Naive B cell (primary cell): ENCODE results near the gene ARL8A. TPM values are rescaled to one million over a fixed set of nuclear protein-coding genes. Genes with fewer than 3 reads are reported as not detected.
"Not testable (repeated sequence)": the region's sequence is repeated elsewhere in the genome, so short reads cannot be mapped to it uniquely, and the experiment has no call there.

Experiments
- ATAC-seq, 2 donors: fragments of 150-1000 bp; cut with Tn5 transposase; 2 replicates each; pipeline ENCODE4 v1.10.0; 2021; ENCODE audit warnings: low read depth in 2 of 2, mild to moderate bottlenecking in 2 of 2, moderate library complexity in 2 of 2
- DNase-seq: peaks from one replicate; pipeline ENCODE4 v3.0.0; 2022
- H3K27ac Mint-ChIP-seq, 6 donors: one replicate each; pipeline ENCODE4 v1.8.0; 2020 to 2022; ENCODE audit warnings: mild to moderate bottlenecking in 6 of 6, mixed read lengths in 6 of 6, moderate library complexity in 5 of 6, inconsistent platforms in 2 of 6
- H3K27me3 Mint-ChIP-seq, 3 donors: one replicate each; pipeline ENCODE4 v1.8.0; 2021 to 2022; ENCODE audit warnings: mixed read lengths in 3 of 3, mild to moderate bottlenecking in 1 of 3
- H3K36me3 Mint-ChIP-seq, 2 donors: one replicate each; pipeline ENCODE4 v1.8.0; 2020 to 2022; ENCODE audit warnings: mixed read lengths in 2 of 2, inconsistent platforms in 1 of 2, mild to moderate bottlenecking in 1 of 2
- H3K4me1 Mint-ChIP-seq, 3 donors: one replicate each; pipeline ENCODE4 v1.8.0; 2020 to 2022; ENCODE audit warnings: mixed read lengths in 3 of 3, inconsistent platforms in 1 of 3, mild to moderate bottlenecking in 1 of 3, moderate library complexity in 1 of 3
- H3K4me3 Mint-ChIP-seq, 8 donors: one replicate each; pipeline ENCODE4 v1.8.0; 2020 to 2022; ENCODE audit warnings: mild to moderate bottlenecking in 8 of 8, mixed read lengths in 8 of 8, moderate library complexity in 8 of 8, inconsistent platforms in 2 of 8
- H3K9me3 Mint-ChIP-seq, 7 donors: one replicate each; pipeline ENCODE4 v1.8.0; 2020 to 2022; ENCODE audit warnings: mixed read lengths in 7 of 7, mild to moderate bottlenecking in 5 of 7, inconsistent platforms in 2 of 7, moderate library complexity in 1 of 7
- polyA plus RNA-seq, 6 donors: library from polyadenylated mRNA; unstranded; fragments of 300-500 nt; fragmentation: Illumina TruSeq; gene quantifications; one replicate each; pipeline ENCODE4 v1.2.3, GENCODE V29; 2021; ENCODE audit warnings: low read depth in 6 of 6

The ARL8A gene
- polyA plus RNA-seq, 6 donors from 2014 or later, result 7.3 to 18.0 (median 11.7) TPM

DNA sequence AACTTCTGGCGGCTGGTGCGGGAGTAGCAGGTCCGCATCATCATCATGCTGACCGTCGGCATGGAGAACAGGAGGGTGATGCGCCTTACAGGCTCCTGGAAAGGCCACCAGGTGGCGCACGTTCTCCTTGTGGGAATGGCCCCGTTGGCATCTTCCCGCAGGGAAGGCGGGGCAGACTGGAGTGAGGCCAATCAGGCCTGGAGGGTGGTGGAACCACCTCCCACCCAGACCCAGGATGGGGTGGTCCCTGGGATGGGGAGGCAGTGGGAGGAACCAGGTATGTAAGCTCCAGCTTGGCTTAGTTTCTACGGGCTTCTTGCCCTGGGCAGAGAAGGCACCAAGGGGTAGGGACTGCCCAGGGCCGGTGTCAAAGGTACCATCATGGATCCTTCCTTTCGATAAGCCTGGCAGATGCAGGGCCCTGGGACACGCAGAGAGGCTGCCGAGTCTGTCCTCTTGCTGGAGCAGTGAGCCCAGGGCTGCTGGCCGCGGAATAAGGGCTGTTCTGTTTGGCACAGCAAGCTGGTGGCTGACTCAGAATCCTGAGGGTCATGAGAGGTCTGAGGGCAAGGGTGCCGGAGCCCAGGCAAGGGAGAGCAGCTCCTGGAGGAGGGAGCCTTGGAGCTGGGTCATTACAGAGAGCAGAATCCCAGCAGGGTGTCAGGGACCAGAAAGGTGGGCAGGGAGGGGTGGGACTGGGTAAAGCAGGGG is 40.4 kb upstream of the ARL8A start:
- Mint-ChIP-seq H3K4me3 (peak overlapping the region in 1 of 8 donors; percentile 0), H3K36me3 (no peaks in the 10 kb centered on the region), H3K4me1 (peaks cover 11 to 20% (median 17%) of the 10 kb centered on the region in 3 donors), H3K27ac (peak overlapping the region in 1 of 6 donors; percentile 56), H3K27me3 (peaks cover 15 to 67% (median 62%) of the 10 kb centered on the region in 3 donors), H3K9me3 (no peaks in the 10 kb centered on the region)
- peak; percentile 42 for DNase-seq
- peak; percentile 43 to 49 for ATAC-seq

DNA sequence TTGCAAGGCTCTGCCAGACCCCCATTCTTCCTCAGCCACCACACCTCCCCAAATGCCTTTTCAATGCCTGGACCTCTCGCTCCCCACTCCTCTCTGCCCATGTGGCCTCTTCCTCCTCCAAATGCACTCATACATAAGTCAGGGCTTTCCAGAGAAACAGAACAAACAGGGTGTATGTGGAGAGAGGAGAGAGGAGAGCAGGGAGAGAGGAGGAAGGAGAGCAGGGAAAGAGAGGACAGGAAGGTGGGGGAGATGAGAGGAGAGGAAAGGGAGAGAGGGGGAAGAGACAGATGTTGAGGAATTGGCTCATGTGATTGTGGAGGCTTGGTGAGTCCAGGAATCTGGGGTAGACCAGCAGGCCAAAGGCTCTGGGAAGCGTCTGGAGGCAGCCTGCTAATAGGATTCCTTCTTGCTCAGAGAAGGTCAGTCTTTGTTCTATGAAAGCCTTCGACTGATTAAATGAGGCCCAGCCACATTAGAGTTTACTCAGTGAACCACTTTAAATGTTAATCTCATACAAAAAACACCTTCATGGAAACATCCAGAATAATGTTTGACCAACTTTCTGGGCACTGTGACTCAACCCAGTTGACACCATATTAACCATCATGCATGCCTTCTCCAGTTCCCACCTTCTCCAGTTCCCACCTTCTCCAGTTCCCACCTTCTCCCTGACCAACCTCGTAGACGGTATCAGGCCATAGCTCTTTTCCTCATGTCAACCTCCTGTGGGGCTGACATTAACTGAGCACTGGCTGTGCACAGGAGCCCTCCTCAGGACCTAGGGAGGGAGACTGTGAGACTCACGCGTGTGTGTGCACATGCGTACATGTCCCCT is 37.7 kb upstream of the ARL8A start:
- Mint-ChIP-seq H3K4me1 (peaks cover 13 to 25% (median 15%) of the 10 kb centered on the region in 3 donors), H3K9me3 (no peaks in the 10 kb centered on the region), H3K27ac (no peak overlapping the region), H3K27me3 (peaks cover 17 to 62% (median 55%) of the 10 kb centered on the region in 3 donors), H3K4me3 (peak overlapping the region in 1 of 8 donors; percentile 78), H3K36me3 (no peaks in the 10 kb centered on the region)
- no peak for DNase-seq
- ATAC-seq, result no peak

DNA sequence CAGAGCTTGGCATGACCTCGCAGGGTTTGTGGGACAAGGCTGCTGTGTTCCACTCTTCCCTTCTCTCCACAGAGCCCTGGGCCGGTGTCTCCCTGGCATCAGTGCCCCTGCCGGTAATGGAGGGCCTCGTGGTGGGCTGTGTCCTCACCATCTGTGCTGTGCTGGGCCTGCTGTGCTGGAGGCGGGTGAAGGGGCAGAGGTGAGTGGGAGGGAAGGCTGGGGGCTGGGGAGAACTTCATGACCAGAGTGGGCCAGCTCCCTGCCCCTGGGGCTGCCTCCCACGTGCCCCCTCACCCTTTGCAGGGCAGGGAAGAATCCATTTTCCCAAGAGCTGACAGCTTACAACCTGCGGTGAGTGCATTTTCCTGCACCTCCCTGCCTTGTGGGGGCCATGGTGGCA is 37.0 kb upstream of the ARL8A start:
- Mint-ChIP-seq H3K9me3 (no peaks in the 10 kb centered on the region), H3K4me3 (no peak overlapping the region), H3K27me3 (peaks cover 17 to 55% (median 48%) of the 10 kb centered on the region in 3 donors), H3K4me1 (peaks cover 13 to 25% (median 15%) of the 10 kb centered on the region in 3 donors), H3K27ac (no peak overlapping the region), H3K36me3 (no peaks in the 10 kb centered on the region)
- no peak for DNase-seq
- ATAC-seq, result no peak

DNA sequence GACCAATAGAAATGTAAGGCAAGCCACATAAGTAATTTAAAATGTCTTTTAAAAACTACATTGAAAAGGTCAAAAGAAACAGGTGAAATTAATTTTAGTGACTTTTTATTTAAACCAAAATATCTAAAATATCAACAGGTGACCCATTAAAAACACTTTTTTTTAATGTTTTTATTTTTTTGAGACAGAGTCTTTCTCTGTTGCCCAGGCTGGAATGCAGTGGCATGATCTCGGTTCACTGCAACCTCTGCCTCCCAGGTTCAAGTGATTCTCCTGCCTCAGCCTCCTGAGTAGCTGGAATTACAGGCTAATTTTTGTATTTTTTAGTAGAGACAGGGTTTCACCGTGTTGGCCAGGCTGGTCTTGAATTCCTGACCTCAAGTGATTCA is 36.2 kb upstream of the ARL8A start:
- DNase-seq, ATAC-seq, H3K9me3 Mint-ChIP-seq, H3K4me3 Mint-ChIP-seq, H3K36me3 Mint-ChIP-seq, H3K27ac Mint-ChIP-seq: not testable (repeated sequence)
- H3K27me3 Mint-ChIP-seq, result peaks cover 17 to 48% (median 42%) of the 10 kb centered on the region in 3 donors
- H3K4me1 Mint-ChIP-seq, result peaks cover 13 to 25% (median 15%) of the 10 kb centered on the region in 3 donors

DNA sequence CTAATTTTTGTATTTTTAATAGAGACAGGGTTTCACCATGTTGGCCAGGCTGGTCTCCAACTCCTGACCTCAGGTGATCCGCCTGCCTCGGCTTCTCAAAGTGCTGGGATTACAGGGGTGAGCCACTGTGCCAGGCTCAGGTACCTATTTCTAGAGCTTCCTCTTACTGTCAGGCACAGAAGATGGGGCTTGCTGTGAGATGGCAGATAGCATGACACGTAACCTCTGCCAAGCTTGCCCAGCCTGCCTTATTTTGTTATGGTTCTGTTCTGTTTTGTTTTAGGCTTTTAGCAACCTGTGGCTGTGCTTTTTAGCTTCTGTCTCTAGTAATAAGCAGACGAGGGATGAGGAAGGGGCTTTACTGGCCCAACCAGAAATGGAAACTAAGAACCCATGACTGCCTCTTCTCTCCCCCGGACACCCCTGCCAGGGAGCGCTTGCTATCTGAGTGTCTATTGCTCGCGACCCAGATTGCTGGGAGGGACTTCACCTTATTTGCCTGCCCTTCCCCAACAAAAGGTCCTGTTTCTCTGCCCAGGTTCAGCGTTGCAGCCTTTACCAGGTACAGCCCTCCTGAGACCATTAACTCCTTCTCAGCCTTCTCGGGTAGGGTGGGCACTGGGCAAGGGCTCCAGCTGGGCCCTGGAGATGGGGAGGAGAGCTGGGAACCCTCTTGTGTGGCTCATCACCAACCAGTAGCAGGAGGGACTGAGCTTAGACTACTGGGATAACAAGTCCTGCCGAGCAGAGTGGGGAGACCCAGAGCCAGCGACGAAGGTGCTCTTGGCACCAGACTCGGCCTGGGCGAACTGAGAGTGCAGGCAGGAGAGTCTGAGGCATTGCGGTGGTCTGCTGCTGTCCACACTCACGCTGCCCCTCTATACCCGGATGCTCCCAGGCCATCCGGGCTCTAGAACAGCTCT is 35.6 kb upstream of the ARL8A start:
- peak in 1 of 2 donors; percentile 84 for ATAC-seq
- Mint-ChIP-seq H3K27me3 (peaks cover 17 to 42% (median 36%) of the 10 kb centered on the region in 3 donors), H3K36me3 (no peaks in the 10 kb centered on the region), H3K9me3 (no peaks in the 10 kb centered on the region), H3K27ac (peak overlapping the region in 5 of 6 donors; percentile 44 to 93 (median 84)), H3K4me3 (peak overlapping the region in 6 of 8 donors; percentile 13 to 88 (median 78)), H3K4me1 (peaks cover 13 to 25% (median 15%) of the 10 kb centered on the region in 3 donors)
- DNase-seq, result peak; percentile 56

DNA sequence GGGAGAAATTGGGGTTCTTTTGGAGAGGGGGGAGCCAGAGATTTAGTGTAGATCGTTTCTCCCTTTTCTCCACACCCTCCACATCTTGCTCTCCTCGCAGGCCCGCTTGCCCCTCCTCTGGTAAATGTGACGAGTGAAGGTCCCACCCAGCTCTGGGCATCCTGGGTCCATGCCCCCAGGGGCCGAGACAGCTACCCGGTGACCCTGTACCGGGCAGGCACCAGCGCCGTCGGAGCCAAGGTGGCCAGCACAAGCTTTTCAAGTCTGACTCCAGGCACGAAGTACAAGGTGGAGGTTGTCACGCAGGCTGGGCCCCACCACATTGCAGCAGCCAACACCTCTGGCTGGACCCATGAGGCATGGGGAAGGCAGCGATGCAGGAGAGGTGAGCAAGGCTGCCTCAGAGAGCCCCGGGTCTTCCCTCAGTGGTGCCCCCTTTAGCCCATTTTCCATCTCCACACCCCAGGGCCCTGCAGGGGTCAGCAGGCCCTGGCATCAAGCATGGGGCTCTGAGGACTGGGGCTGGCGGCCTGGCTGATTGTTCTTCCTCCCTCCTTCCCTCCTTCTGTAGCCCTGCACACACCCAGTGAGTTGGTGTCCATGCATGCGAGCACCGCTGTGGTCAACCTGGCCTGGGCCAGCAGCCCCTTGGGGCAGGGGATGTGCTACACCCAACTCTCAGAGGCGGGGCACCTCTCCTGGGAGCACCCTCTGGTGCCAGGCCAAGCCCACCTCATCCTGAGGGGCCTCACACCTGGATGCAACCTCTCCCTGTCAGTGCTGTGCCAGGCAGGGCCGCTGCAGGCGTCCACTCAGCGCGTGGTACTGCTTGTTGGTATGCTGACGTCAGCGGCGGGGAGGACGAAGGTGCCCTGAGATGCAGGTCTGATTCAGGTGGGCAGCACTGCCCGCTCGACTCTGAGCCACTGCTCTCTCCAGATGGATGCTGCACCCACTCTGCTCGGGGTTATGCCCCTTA is 32.7 kb upstream of the ARL8A start:
- ATAC-seq, result no peak

DNA sequence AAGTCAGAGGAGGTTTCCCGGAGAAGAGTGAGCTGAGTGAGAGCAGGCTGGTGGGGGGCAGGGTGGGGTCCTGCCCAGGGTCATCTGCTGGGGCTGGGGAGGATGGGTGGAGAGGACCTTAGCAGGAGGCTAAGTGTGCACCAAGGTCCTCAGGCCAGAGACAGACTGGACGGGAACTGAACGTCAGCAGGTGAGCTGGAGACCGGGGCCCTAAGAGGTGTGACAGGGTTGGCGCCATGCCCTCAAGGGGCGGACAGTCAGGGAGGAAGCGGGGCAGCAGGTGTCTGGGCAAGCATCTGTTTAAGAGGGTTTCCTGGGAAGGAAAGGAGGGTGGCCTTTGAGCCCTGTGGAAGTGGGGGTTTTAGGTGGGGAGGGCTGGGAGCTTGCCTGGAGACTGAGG is 29.5 kb upstream of the ARL8A start:
- Mint-ChIP-seq H3K27ac (peak overlapping the region in 2 of 6 donors; percentile 4 to 80), H3K9me3 (no peaks in the 10 kb centered on the region), H3K4me3 (no peak overlapping the region), H3K27me3 (peaks cover 0 to 7% (median 0%) of the 10 kb centered on the region in 3 donors), H3K36me3 (no peaks in the 10 kb centered on the region), H3K4me1 (no peaks in the 10 kb centered on the region)
- ATAC-seq (no peak), DNase-seq (no peak)

More for the DNA sequence above, 32.7 kb upstream of the ARL8A start:
- Mint-ChIP-seq H3K9me3 (no peaks in the 10 kb centered on the region), H3K4me3 (no peak overlapping the region), H3K27me3 (peaks cover 7 to 23% (median 8%) of the 10 kb centered on the region in 3 donors), H3K36me3 (no peaks in the 10 kb centered on the region), H3K4me1 (peaks cover 3 to 13% (median 11%) of the 10 kb centered on the region in 3 donors), H3K27ac (peak overlapping the region in 2 of 6 donors; percentile 32 to 41)
- DNase-seq, result no peak

DNA sequence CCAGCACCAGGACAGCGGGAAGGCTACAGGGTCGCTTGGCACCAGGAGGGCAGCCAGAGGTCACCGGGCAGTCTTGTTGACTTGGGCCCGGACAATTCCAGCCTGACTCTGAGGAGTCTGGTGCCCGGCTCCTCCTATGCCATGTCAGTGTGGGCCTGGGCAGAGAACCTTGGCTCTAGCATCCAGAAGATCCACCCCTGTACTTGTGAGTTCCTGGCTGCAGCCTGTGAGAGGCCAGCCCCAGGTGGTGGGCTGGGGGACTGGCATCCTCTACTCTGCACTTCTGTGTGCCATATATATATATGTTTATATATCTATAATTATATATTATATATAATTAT is 27.4 kb upstream of the ARL8A start:
- H3K27me3 Mint-ChIP-seq, result peaks cover 0 to 7% (median 0%) of the 10 kb centered on the region in 3 donors

DNA sequence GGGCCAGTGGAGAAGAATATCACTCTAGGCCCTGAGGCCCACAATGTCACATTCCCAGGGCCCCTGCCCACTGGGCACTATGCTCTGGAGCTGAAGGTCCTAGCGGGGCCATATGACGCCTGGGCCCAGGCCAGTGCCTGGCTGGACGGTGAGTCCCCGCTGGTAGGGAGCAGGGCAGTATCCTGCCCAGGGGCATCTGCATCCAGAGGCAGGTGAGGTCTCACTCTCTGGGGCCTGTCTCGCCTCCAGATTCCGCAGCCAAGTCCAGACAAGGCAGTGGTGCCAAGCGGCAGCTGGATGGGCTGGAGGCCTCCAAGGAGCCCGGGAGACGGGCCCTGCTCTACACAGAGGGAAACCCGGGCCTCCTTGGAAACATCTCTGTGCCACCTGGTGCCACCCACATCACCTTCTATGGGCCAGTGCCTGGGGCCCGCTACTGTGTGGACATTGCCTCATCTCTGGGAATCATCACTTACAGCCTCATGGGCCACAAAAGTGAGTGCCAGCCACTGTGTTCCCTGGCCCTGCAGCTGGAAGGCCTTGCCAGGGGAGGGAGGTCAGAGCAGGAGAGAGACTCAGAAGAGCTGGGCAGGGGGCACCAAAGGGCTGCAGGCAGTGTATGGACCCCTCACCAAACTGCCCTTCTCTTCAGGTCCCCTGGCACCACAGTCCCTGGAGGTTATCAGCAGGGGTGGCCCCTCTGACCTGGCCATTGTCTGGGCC is 26.9 kb upstream of the ARL8A start:
- Mint-ChIP-seq H3K4me3 (no peak overlapping the region), H3K36me3 (no peaks in the 10 kb centered on the region), H3K4me1 (peaks cover 4 to 6% (median 4%) of the 10 kb centered on the region in 3 donors), H3K9me3 (no peaks in the 10 kb centered on the region), H3K27me3 (peaks cover 0 to 7% (median 0%) of the 10 kb centered on the region in 3 donors), H3K27ac (peak overlapping the region in 1 of 6 donors; percentile 47)
- ATAC-seq (no peak), DNase-seq (no peak)

More for the DNA sequence above, 27.4 kb upstream of the ARL8A start:
- DNase-seq (no peak), ATAC-seq (peak in 1 of 2 donors; percentile 56)
- H3K4me1 Mint-ChIP-seq, result peaks cover 0 to 1% (median 0%) of the 10 kb centered on the region in 3 donors
- no peaks in the 10 kb centered on the region for H3K9me3 Mint-ChIP-seq
- H3K4me3 Mint-ChIP-seq, result no peak overlapping the region
- H3K36me3 Mint-ChIP-seq, result no peaks in the 10 kb centered on the region
- H3K27ac Mint-ChIP-seq, result peak overlapping the region in 1 of 6 donors; percentile 30

DNA sequence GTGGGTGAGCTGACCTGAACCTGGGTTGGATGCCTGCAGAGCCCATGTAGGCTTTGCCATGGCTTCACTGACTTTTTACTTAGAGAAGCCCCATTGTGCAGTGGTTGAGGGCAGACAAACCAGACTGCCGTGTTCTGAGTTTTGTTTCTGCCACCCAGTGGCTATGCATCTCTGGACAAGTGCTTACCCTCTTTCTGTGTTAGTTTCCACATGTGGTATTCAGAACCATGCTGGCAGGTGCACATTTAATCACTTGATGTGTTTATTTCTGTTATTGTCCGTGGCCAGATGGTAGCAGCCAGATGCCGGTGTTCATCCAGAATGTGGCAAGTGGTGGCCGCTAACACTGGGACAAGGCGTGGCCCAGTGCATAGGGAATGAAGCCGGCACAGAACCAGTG is 26.2 kb upstream of the ARL8A start:
- H3K36me3 Mint-ChIP-seq, result no peaks in the 10 kb centered on the region
- ATAC-seq, result no peak

DNA sequence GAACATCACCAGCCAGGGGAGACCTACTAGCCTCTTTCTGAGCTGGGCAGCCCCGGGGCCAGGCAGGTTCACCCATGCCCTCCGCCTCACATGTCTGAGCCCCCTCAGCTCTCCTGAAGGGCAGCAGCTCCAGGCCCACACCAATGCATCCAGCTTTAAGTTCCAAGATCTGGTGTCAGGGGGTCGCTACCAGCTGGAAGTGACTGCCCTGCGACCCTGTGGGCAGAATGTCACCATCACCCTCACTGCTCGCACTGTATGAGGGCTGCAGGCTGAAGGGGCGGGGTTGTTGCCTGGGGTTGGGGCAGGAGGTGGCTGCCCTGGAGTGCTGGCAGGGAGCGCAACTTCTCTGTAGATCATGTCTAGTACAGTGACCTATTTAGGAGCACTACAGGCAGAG is 24.3 kb upstream of the ARL8A start:
- Mint-ChIP-seq H3K27me3 (peaks cover 0 to 7% (median 0%) of the 10 kb centered on the region in 3 donors), H3K36me3 (no peaks in the 10 kb centered on the region), H3K9me3 (no peaks in the 10 kb centered on the region), H3K4me3 (no peak overlapping the region), H3K27ac (no peak overlapping the region), H3K4me1 (peaks cover 16 to 28% (median 27%) of the 10 kb centered on the region in 3 donors)
- DNase-seq, result no peak
- ATAC-seq, result no peak

More for the DNA sequence above, 26.2 kb upstream of the ARL8A start:
- peak overlapping the region in 1 of 6 donors; percentile 69 for H3K27ac Mint-ChIP-seq
- H3K4me1 Mint-ChIP-seq, result peaks cover 7 to 10% (median 10%) of the 10 kb centered on the region in 3 donors
- DNase-seq, result no peak
- H3K4me3 Mint-ChIP-seq, result no peak overlapping the region
- peaks cover 0 to 7% (median 0%) of the 10 kb centered on the region in 3 donors for H3K27me3 Mint-ChIP-seq
- H3K9me3 Mint-ChIP-seq, result no peaks in the 10 kb centered on the region
